Liver (tissue), 3 donors: Measurements from ENCODE around the gene FAM83B.

ENCODE experiments used
- GABPA ChIP-seq, 2 donors: IDR thresholded peaks in 1 of 2; conservative IDR thresholded peaks in 1 of 2; 2 replicates each; pipeline ENCODE4 v1.6.1; 2016; ENCODE audit warnings: antibody characterized with exemption in 2 of 2, mild to moderate bottlenecking in 1 of 2, moderate library complexity in 1 of 2
- JUND ChIP-seq, 2 donors: IDR thresholded peaks; 2 replicates each; pipeline ENCODE4 v1.6.1; 2016; ENCODE audit warnings: antibody characterized with exemption in 2 of 2
- RAD21 ChIP-seq, 2 donors: IDR thresholded peaks; 2 replicates each; pipeline ENCODE4 v1.6.1; 2016; ENCODE audit warnings: antibody characterized with exemption in 2 of 2, mild to moderate bottlenecking in 2 of 2
- SP1 ChIP-seq: IDR thresholded peaks from 2 replicates; pipeline ENCODE4 v1.6.1; 2018; ENCODE audit warnings: antibody characterized with exemption, mild to moderate bottlenecking
- TAF1 ChIP-seq: conservative IDR thresholded peaks from 2 replicates; pipeline ENCODE4 v1.6.1; 2016; ENCODE audit warnings: antibody characterized with exemption, mild to moderate bottlenecking
- TF ChIP-seq, protein P1 (sequence below): fragments of 150-350 bp; IDR thresholded peaks from 2 replicates; pipeline ENCODE4 v1.5.1; 2017; ENCODE audit warnings: improper control_type of control experiment, low read depth, low read length; ENCODE audit not compliant: missing input control
- TF ChIP-seq, protein P2 (sequence below): IDR thresholded peaks from 2 replicates; pipeline ENCODE4 v1.6.1; 2016; ENCODE audit warnings: antibody characterized with exemption, mild to moderate bottlenecking
- TF ChIP-seq, protein P3 (sequence below): IDR thresholded peaks from 2 replicates; pipeline ENCODE4 v1.6.1; 2016; ENCODE audit warnings: antibody characterized with exemption
- TF ChIP-seq, protein P4 (sequence below): IDR thresholded peaks from 2 replicates; pipeline ENCODE4 v1.6.1; 2016; ENCODE audit warnings: antibody characterized with exemption
- donor health status: healthy.
- donor health status: healthy.

DNA sequence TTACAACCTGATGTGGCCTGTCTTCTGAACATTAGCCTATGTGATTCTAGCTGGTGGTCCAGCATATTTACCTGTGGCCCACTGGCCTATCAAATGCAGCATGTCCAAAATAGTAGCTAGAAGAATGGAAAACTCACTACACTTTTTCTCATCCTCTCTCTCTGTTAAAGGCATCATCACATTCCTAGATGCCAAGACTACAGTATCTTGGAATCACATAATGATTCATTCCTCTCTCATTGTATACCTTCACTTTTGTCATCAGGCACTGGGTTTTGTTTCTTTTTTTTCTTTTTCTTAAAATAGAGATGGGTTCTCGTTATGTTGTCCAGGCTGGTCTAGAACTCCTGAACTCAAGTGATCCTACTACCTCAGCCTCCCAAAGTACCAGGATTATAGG lies 45.0 kb downstream of the FAM83B start:
- no peak for TF ChIP-seq GABPA (IDR thresholded peaks at IDR 0.05 in 1 of 2, conservative IDR thresholded peaks at IDR 0.05 in 1 of 2)
- TF ChIP-seq, protein P1, sequence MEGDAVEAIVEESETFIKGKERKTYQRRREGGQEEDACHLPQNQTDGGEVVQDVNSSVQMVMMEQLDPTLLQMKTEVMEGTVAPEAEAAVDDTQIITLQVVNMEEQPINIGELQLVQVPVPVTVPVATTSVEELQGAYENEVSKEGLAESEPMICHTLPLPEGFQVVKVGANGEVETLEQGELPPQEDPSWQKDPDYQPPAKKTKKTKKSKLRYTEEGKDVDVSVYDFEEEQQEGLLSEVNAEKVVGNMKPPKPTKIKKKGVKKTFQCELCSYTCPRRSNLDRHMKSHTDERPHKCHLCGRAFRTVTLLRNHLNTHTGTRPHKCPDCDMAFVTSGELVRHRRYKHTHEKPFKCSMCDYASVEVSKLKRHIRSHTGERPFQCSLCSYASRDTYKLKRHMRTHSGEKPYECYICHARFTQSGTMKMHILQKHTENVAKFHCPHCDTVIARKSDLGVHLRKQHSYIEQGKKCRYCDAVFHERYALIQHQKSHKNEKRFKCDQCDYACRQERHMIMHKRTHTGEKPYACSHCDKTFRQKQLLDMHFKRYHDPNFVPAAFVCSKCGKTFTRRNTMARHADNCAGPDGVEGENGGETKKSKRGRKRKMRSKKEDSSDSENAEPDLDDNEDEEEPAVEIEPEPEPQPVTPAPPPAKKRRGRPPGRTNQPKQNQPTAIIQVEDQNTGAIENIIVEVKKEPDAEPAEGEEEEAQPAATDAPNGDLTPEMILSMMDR = no peak
- TF ChIP-seq TAF1 = no peak
- TF ChIP-seq, protein P2, sequence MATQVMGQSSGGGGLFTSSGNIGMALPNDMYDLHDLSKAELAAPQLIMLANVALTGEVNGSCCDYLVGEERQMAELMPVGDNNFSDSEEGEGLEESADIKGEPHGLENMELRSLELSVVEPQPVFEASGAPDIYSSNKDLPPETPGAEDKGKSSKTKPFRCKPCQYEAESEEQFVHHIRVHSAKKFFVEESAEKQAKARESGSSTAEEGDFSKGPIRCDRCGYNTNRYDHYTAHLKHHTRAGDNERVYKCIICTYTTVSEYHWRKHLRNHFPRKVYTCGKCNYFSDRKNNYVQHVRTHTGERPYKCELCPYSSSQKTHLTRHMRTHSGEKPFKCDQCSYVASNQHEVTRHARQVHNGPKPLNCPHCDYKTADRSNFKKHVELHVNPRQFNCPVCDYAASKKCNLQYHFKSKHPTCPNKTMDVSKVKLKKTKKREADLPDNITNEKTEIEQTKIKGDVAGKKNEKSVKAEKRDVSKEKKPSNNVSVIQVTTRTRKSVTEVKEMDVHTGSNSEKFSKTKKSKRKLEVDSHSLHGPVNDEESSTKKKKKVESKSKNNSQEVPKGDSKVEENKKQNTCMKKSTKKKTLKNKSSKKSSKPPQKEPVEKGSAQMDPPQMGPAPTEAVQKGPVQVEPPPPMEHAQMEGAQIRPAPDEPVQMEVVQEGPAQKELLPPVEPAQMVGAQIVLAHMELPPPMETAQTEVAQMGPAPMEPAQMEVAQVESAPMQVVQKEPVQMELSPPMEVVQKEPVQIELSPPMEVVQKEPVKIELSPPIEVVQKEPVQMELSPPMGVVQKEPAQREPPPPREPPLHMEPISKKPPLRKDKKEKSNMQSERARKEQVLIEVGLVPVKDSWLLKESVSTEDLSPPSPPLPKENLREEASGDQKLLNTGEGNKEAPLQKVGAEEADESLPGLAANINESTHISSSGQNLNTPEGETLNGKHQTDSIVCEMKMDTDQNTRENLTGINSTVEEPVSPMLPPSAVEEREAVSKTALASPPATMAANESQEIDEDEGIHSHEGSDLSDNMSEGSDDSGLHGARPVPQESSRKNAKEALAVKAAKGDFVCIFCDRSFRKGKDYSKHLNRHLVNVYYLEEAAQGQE = no peak
- TF ChIP-seq, protein P3, sequence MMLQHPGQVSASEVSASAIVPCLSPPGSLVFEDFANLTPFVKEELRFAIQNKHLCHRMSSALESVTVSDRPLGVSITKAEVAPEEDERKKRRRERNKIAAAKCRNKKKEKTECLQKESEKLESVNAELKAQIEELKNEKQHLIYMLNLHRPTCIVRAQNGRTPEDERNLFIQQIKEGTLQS = no peak
- no peak for TF ChIP-seq JUND (IDR thresholded peaks at IDR 0.05)
- TF ChIP-seq, protein P4, sequence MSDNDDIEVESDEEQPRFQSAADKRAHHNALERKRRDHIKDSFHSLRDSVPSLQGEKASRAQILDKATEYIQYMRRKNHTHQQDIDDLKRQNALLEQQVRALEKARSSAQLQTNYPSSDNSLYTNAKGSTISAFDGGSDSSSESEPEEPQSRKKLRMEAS = no peak
- TF ChIP-seq SP1 = no peak
- TF ChIP-seq RAD21 (IDR thresholded peaks at IDR 0.05) = no peak
